Kidney glomerular epithelial cell (primary cell): ENCODE results near the gene BAG5.
"Not testable (repeated sequence)": the region's sequence is repeated elsewhere in the genome, so short reads cannot be mapped to it uniquely, and the experiment has no call there.

Experiments used
- DNase-seq: peaks from one replicate; lab custom pipeline; 2025; lab: John Stamatoyannopoulos, UW

BAG5 gene

GRCh38 chr14:103562429-103563225 lies at the start of gene BAG5, which contains the start of gene COA8:
BAG5 (minus strand) TSS chr14:103562657; CDS start chr14:103561164, 1,493 bp downstream.
COA8 (plus strand) TSS chr14:103562960; CDS start chr14:103563002, 42 bp downstream.
- DNase-seq = peak; percentile 76

GRCh38 chr14:103611215-103611614 lies 48.8 kb upstream of the BAG5 start:
- no peak for DNase-seq

GRCh38 chr14:103609081-103609480 lies 46.6 kb upstream of the BAG5 start:
- DNase-seq = not testable (repeated sequence)

- no peak for DNase-seq
Measured at GRCh38 chr14:103607822-103608221, 45.4 kb upstream of the BAG5 start.

GRCh38 chr14:103606963-103607668 lies 44.7 kb upstream of the BAG5 start:
- DNase-seq = peak; percentile 17

GRCh38 chr14:103604620-103605019 lies 42.2 kb upstream of the BAG5 start:
- no peak for DNase-seq

GRCh38 chr14:103600503-103600902 lies 38.0 kb upstream of the BAG5 start:
- no peak for DNase-seq

GRCh38 chr14:103597623-103598377 lies 35.3 kb upstream of the BAG5 start:
- DNase-seq = peak; percentile 72

- DNase-seq = no peak
Measured at GRCh38 chr14:103594265-103594664, 31.8 kb upstream of the BAG5 start.

GRCh38 chr14:103593577-103593976 lies 31.1 kb upstream of the BAG5 start:
- no peak for DNase-seq

GRCh38 chr14:103584326-103584915 lies 22.0 kb upstream of the BAG5 start:
- no peak for DNase-seq

GRCh38 chr14:103581954-103582703 lies 19.7 kb upstream of the BAG5 start:
- DNase-seq = no peak

GRCh38 chr14:103581206-103581605 lies 18.7 kb upstream of the BAG5 start:
- DNase-seq = no peak

GRCh38 chr14:103578401-103579075 lies 16.1 kb upstream of the BAG5 start:
- DNase-seq = no peak

- peak; percentile 91 for DNase-seq
Measured at GRCh38 chr14:103576371-103577024, 14.0 kb upstream of the BAG5 start.

- DNase-seq = no peak
Measured at GRCh38 chr14:103574707-103575285, 12.3 kb upstream of the BAG5 start.

GRCh38 chr14:103574104-103574503 lies 11.6 kb upstream of the BAG5 start:
- DNase-seq = no peak

GRCh38 chr14:103569408-103569807 lies 7.0 kb upstream of the BAG5 start:
- DNase-seq = no peak

- DNase-seq = no peak
Measured at GRCh38 chr14:103568952-103569351, 6.5 kb upstream of the BAG5 start.
